Fibroblast of lung (primary cell): ENCODE data around the gene TRAPPC14. TPM values are rescaled to one million over a fixed set of nuclear protein-coding genes. Genes with fewer than 3 reads are reported as not detected.
"Not testable (repeated sequence)": the region's sequence is repeated elsewhere in the genome, so short reads cannot be mapped to it uniquely, and the experiment has no call there.

Experiments used
- DNase-seq, 2 donors: peaks; one replicate each; pipeline versions ENCODE4 v3.0.0 to v3.0.0-alpha.2; 2010; ENCODE audit warnings: low read depth in 2 of 2
- H2AFZ ChIP-seq: 2 replicates; pipeline ENCODE4 v1.5.1; 2012; ENCODE audit warnings: low read length, control low read depth, inconsistent platforms
- H3K27ac ChIP-seq: 2 replicates; pipeline ENCODE4 v1.5.1; 2011; ENCODE audit warnings: low read length, control low read depth; ENCODE audit not compliant: insufficient read depth
- H3K27me3 ChIP-seq: 2 replicates; pipeline ENCODE4 v1.5.1; 2011; ENCODE audit warnings: mild to moderate bottlenecking, low read length; ENCODE audit not compliant: control insufficient read depth, insufficient read depth
- H3K36me3 ChIP-seq: 2 replicates; pipeline ENCODE4 v1.5.1; 2011; ENCODE audit warnings: low read length; ENCODE audit not compliant: control insufficient read depth, insufficient read depth
- H3K4me1 ChIP-seq: 2 replicates; pipeline ENCODE4 v1.5.1; 2011; ENCODE audit warnings: low read length; ENCODE audit not compliant: control insufficient read depth, insufficient read depth; ENCODE audit errors: extremely low read depth
- H3K4me2 ChIP-seq: 2 replicates; pipeline ENCODE4 v1.5.1; 2011; ENCODE audit warnings: low read length, control low read depth; ENCODE audit not compliant: insufficient read depth; ENCODE audit errors: extremely low read depth
- H3K4me3 ChIP-seq, 4 experiments: fragments of 200-600 bp in 1 of 4; sonication (generic) in 1 of 4; replicated peaks in 1 of 4; 2 replicates each; pipeline ENCODE4 v1.5.1; 2011 to 2016; ENCODE audit warnings: low read length in 4 of 4, low read depth in 3 of 4, mild to moderate bottlenecking in 3 of 4, control low read depth in 2 of 4, inconsistent platforms in 1 of 4, mixed read lengths in 1 of 4; ENCODE audit not compliant: insufficient read depth in 1 of 4; ENCODE audit errors: control extremely low read depth in 1 of 4
- H3K79me2 ChIP-seq: 2 replicates; pipeline ENCODE4 v1.5.1; 2012; ENCODE audit warnings: mild to moderate bottlenecking, low read length, inconsistent platforms; ENCODE audit not compliant: control insufficient read depth, insufficient read depth
- H3K9ac ChIP-seq: 2 replicates; pipeline ENCODE4 v1.5.1; 2011; ENCODE audit warnings: mild to moderate bottlenecking, low read length, control low read depth; ENCODE audit not compliant: insufficient read depth
- H3K9me3 ChIP-seq: 2 replicates; pipeline ENCODE4 v1.5.1; 2012; ENCODE audit warnings: low read depth, low read length; ENCODE audit not compliant: control insufficient read depth, insufficient read depth
- H4K20me1 ChIP-seq: 2 replicates; pipeline ENCODE4 v1.5.1; 2011; ENCODE audit warnings: low read length; ENCODE audit not compliant: control insufficient read depth, insufficient read depth; ENCODE audit errors: extremely low read depth
- EZH2 ChIP-seq: IDR thresholded peaks from 2 replicates; pipeline ENCODE4 v1.5.1; 2012; ENCODE audit warnings: low read length, control low read depth, mild to moderate bottlenecking; ENCODE audit errors: missing control alignments
- polyA plus RNA-seq, 2 donors: library from polyadenylated mRNA; depleted of rRNA in 1 of 2; stranded (reverse) in 1 of 2; unstranded in 1 of 2; fragments of >200 nt; gene quantifications; 2 replicates each; pipeline ENCODE4 v1.2.1, GENCODE V29; 2011 to 2012; ENCODE audit warnings: missing spikeins in 1 of 2
- total RNA-seq: library from RNA; depleted of rRNA; stranded (reverse); fragments of >200 nt; gene quantifications from 2 replicates; pipeline ENCODE4 v1.2.1, GENCODE V29; 2014
- TF ChIP-seq, protein P1 (sequence below), 2 donors: IDR thresholded peaks in 1 of 2; conservative IDR thresholded peaks in 1 of 2; 1 replicate in 1 of 2; 2 replicates in 1 of 2; pipeline ENCODE4 v1.5.1; 2011 to 2012; ENCODE audit warnings: low read length in 2 of 2, control low read depth in 1 of 2, inconsistent platforms in 1 of 2, low read depth in 1 of 2, mild to moderate bottlenecking in 1 of 2

The TRAPPC14 gene
- total and polyA plus RNA-seq, 2 donors (not counting 1 experiment from before 2014, with no cell fraction given), result 1.9 to 5.9 TPM

DNA sequence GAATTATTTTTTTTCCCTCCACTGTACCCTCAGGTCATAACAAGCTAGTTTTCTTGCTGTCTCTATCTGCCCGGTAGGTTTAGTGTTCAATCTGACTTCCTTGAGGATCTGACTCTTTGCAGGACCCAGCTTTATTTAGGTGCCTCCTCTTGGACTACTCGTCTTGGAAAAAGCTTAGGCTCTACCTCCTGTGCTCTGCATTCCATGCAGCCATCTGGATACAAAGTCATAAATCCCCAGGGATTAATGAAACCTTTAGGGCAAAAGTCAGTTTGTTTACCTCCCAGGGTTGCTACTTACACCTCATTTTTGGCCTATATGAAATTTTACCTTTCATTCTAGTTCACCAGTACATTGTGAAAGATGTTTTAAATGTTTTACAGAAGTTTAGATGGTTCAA, 27.2 kb upstream of the TRAPPC14 start:
- H3K9ac ChIP-seq, result no peak overlapping the region
- H3K4me2 ChIP-seq, result no peak overlapping the region
- no peaks in the 10 kb centered on the region for H3K27me3 ChIP-seq
- no peaks in the 10 kb centered on the region for H4K20me1 ChIP-seq
- H3K4me1 ChIP-seq, result no peaks in the 10 kb centered on the region
- H3K4me3 ChIP-seq, result no peak overlapping the region
- H3K79me2 ChIP-seq, result no peaks in the 10 kb centered on the region
- H3K9me3 ChIP-seq, result no peaks in the 10 kb centered on the region
- TF ChIP-seq, protein P1, sequence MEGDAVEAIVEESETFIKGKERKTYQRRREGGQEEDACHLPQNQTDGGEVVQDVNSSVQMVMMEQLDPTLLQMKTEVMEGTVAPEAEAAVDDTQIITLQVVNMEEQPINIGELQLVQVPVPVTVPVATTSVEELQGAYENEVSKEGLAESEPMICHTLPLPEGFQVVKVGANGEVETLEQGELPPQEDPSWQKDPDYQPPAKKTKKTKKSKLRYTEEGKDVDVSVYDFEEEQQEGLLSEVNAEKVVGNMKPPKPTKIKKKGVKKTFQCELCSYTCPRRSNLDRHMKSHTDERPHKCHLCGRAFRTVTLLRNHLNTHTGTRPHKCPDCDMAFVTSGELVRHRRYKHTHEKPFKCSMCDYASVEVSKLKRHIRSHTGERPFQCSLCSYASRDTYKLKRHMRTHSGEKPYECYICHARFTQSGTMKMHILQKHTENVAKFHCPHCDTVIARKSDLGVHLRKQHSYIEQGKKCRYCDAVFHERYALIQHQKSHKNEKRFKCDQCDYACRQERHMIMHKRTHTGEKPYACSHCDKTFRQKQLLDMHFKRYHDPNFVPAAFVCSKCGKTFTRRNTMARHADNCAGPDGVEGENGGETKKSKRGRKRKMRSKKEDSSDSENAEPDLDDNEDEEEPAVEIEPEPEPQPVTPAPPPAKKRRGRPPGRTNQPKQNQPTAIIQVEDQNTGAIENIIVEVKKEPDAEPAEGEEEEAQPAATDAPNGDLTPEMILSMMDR (conservative IDR thresholded peaks at IDR 0.05 in 1 of 2, IDR thresholded peaks at IDR 0.05 in 1 of 2; ENCODE audit: low read depth in 1 of 2, low read length in 2 of 2), result no peak
- TF ChIP-seq EZH2, result no peak
- no peaks in the 10 kb centered on the region for H3K36me3 ChIP-seq
- no peak overlapping the region for H3K27ac ChIP-seq
- DNase-seq, result no peak
- H2AFZ ChIP-seq, result no peak overlapping the region

DNA sequence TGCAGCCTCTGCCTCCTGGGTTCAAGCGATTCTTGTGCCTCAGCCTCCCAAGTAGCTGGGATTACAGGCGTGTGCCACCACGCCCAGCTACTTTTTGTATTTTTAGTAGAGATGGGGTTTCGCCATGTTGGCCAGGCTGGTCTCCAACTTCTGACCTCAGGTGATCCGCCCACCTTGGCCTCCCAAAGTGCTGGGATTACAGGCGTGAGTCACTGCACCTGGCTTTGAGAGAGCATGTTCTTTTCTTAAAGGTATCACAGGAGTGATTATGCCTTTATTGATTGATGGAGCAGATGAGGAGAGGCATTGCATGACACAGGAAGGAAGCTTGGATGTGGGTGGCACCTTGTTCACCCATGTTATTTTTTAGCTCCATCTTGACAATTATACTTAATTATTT, 24.6 kb upstream of the TRAPPC14 start:
- H3K79me2 ChIP-seq, H3K36me3 ChIP-seq, H3K4me2 ChIP-seq, H3K4me3 ChIP-seq, DNase-seq, H3K9me3 ChIP-seq, H3K9ac ChIP-seq, H3K27me3 ChIP-seq, H2AFZ ChIP-seq, H4K20me1 ChIP-seq, H3K4me1 ChIP-seq, H3K27ac ChIP-seq: not testable (repeated sequence)

DNA sequence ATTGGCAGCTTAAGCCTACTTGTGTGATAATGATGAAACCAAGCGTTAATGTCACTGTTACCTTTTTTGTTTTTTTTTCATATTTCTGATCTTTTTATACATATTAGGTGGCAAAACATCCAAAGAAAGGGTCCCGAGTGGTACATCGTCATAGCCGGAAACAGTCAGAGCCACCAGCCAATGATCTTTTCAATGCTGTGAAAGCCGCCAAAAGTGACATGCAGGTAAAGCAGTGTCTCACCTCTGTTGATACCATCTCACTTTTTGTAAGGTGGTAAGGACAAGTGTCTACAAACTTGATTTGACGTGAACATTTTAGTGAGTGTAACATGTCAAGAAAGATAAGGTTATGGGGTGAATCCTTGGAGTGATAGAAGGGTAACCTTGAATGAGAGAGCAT, 24.1 kb upstream of the TRAPPC14 start:
- H2AFZ ChIP-seq, H3K27me3 ChIP-seq, H3K36me3 ChIP-seq, H3K79me2 ChIP-seq, H3K9me3 ChIP-seq, H3K4me3 ChIP-seq, H3K27ac ChIP-seq, H3K4me1 ChIP-seq, H3K4me2 ChIP-seq, H3K9ac ChIP-seq, DNase-seq, H4K20me1 ChIP-seq: not testable (repeated sequence)

DNA sequence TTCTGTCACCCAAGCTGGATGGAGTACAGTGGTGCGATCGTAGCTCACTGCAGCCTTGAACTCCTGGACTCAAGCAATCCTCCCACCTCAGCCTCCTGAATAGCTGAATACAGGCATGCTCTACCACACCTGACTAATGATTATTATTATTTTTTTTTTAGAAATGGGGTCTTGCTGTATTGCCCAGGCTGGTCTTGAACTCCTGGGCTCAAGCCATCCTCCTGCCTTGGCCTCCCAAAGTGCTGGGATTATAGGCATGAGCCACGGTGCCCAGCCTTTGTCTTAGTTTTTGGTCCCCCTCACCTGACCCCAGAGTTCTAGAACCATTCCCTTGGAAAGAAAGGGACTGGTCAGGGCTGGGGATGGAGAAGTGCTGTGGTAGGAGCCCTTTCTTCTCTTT, 21.6 kb upstream of the TRAPPC14 start:
- DNase-seq, H3K27ac ChIP-seq, H3K27me3 ChIP-seq, H4K20me1 ChIP-seq, H3K36me3 ChIP-seq, H3K4me2 ChIP-seq, H3K9me3 ChIP-seq, H2AFZ ChIP-seq, H3K79me2 ChIP-seq, H3K4me1 ChIP-seq, H3K4me3 ChIP-seq, H3K9ac ChIP-seq: not testable (repeated sequence)
